RWPE2 (cell line): ENCODE data around the gene RABAC1.

Experiments
- ATAC-seq: fragments of 200-7000 bp; cut with Tn5 transposase; 3 replicates; pipeline ENCODE4 v1.9.1; 2021; ENCODE audit warnings: low read depth
- DNase-seq: peaks from one replicate; pipeline ENCODE4 v3.0.0-alpha.2; 2020; ENCODE audit warnings: low spot score
- H3K27ac ChIP-seq: fragments of 450-650 bp; 2 replicates; pipeline ENCODE4 v1.5.1; 2017; ENCODE audit warnings: mild to moderate bottlenecking; ENCODE audit not compliant: poor library complexity, severe bottlenecking
- H3K27me3 ChIP-seq: fragments of 250-450 bp; sonication (Bioruptor Pico); 2 replicates; pipeline ENCODE4 v1.5.1; 2021; ENCODE audit warnings: mild to moderate bottlenecking, moderate library complexity; ENCODE audit not compliant: insufficient read depth, poor library complexity, severe bottlenecking
- H3K36me3 ChIP-seq: fragments of 250-450 bp; sonication (Bioruptor Pico); 2 replicates; pipeline ENCODE4 v1.5.1; 2020; ENCODE audit warnings: low read depth, mild to moderate bottlenecking, moderate library complexity
- H3K4me1 ChIP-seq: fragments of 250-450 bp; sonication (Bioruptor Pico); 2 replicates; pipeline ENCODE4 v1.5.1; 2021; ENCODE audit warnings: mild to moderate bottlenecking, moderate library complexity; ENCODE audit not compliant: insufficient read depth, poor library complexity, severe bottlenecking
- H3K4me3 ChIP-seq: fragments of 250-450 bp; sonication (Bioruptor Pico); 2 replicates; pipeline ENCODE4 v1.5.1; 2021; ENCODE audit warnings: mild to moderate bottlenecking, moderate library complexity; ENCODE audit not compliant: severe bottlenecking
- H3K9me3 ChIP-seq: fragments of 250-450 bp; sonication (Bioruptor Pico); 2 replicates; pipeline ENCODE4 v1.5.1; 2021; ENCODE audit warnings: mild to moderate bottlenecking, moderate library complexity; ENCODE audit not compliant: severe bottlenecking
- TF ChIP-seq, protein P1 (sequence below): fragments of 450-650 bp; IDR thresholded peaks from one replicate; pipeline ENCODE4 v1.5.1; 2017; ENCODE audit warnings: mild to moderate bottlenecking, moderate library complexity; ENCODE audit not compliant: poor library complexity, severe bottlenecking

RABAC1 gene

DNA sequence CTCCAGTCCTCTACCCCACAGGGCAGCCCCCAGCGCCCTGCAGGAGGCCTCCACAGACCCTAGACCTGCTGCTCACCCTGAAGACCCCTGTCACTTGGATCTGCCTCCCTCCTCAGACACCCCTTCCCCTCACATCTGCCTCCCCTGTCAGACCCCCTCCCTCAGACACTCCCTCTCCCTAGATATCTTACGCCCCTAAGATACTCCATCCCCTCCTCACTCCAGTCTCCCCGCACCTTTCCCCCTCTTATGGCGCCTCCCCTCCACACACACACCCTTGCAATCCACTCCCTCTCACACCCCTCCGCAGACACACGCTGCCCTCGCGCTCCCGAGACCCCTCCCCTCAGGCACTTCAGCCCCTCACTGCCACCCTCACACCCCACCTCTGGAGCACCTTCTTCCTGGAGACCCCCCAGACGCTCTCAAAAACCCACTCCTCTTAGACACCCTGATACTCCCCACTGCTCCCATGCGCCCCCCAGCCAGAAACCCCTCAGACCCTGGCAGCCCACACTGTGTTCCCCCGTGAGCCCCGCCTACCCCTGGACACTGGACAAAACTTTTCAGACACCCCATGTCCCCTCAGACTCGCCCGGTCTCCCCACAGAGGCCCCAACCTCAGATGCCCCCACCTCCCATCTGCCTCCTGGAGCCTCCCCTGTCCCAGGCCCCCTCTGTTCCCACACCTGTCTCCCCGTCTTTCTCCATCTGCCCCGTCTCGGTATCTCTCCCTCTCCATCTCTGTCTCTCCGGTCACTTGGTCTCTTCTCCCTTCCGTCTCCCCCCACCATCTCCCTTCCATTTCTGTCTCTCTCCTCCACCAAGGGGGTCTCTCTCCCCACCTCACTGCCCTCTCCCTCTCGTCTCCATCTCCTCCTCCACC is 45.3 kb downstream of the RABAC1 start:
- DNase-seq (no peak), ATAC-seq (peak; percentile 5; the same call in 2 of the 3 replicates)
- no peak overlapping the region for H3K27ac ChIP-seq
- no peaks in the 10 kb centered on the region for H3K4me1 ChIP-seq
- H3K27me3 ChIP-seq, result peaks cover 65% of the 10 kb centered on the region
- TF ChIP-seq, protein P1, sequence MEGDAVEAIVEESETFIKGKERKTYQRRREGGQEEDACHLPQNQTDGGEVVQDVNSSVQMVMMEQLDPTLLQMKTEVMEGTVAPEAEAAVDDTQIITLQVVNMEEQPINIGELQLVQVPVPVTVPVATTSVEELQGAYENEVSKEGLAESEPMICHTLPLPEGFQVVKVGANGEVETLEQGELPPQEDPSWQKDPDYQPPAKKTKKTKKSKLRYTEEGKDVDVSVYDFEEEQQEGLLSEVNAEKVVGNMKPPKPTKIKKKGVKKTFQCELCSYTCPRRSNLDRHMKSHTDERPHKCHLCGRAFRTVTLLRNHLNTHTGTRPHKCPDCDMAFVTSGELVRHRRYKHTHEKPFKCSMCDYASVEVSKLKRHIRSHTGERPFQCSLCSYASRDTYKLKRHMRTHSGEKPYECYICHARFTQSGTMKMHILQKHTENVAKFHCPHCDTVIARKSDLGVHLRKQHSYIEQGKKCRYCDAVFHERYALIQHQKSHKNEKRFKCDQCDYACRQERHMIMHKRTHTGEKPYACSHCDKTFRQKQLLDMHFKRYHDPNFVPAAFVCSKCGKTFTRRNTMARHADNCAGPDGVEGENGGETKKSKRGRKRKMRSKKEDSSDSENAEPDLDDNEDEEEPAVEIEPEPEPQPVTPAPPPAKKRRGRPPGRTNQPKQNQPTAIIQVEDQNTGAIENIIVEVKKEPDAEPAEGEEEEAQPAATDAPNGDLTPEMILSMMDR, result no peak
- H3K9me3 ChIP-seq, result no peaks in the 10 kb centered on the region
- H3K4me3 ChIP-seq, result no peak overlapping the region
- H3K36me3 ChIP-seq, result no peaks in the 10 kb centered on the region

DNA sequence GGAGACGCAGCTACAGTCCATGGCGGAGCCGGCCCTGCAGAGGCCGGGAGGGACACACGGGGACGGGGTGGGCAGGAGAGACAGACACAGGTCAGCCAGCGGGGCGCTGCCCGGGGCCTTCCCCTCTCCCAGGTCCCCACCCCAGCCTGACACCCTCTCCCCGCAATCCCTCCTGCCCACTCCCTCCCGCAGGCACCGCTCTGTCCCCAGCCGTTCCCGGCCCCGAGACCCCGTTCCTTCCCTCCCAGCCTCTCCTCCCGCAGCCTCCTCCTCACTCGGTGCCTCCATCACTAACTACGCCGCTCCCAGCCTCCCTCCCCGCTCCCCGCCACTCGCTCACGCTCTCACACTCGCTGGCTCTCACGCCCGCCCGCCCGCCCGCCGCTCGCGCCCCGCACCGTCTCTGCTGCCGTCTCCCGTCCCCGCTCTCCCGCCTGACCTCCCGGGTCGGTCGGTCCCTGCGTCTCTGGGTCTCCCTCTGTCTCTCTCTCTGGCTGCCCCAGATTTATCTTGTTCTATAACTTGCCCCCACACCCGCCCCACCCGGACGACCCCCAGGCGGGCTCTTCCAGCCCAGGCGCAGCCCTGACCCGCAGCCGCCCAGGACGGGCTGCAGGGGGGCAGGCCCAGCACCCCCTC is 46.1 kb downstream of the RABAC1 start:
- TF ChIP-seq, protein P1, result no peak
- DNase-seq (no peak), ATAC-seq (peak; percentile 24; the same call in 2 of the 3 replicates)
- no peaks in the 10 kb centered on the region for H3K9me3 ChIP-seq
- no peak overlapping the region for H3K4me3 ChIP-seq
- no peak overlapping the region for H3K27ac ChIP-seq
- no peaks in the 10 kb centered on the region for H3K36me3 ChIP-seq
- no peaks in the 10 kb centered on the region for H3K4me1 ChIP-seq
- H3K27me3 ChIP-seq, result peaks cover 65% of the 10 kb centered on the region

DNA sequence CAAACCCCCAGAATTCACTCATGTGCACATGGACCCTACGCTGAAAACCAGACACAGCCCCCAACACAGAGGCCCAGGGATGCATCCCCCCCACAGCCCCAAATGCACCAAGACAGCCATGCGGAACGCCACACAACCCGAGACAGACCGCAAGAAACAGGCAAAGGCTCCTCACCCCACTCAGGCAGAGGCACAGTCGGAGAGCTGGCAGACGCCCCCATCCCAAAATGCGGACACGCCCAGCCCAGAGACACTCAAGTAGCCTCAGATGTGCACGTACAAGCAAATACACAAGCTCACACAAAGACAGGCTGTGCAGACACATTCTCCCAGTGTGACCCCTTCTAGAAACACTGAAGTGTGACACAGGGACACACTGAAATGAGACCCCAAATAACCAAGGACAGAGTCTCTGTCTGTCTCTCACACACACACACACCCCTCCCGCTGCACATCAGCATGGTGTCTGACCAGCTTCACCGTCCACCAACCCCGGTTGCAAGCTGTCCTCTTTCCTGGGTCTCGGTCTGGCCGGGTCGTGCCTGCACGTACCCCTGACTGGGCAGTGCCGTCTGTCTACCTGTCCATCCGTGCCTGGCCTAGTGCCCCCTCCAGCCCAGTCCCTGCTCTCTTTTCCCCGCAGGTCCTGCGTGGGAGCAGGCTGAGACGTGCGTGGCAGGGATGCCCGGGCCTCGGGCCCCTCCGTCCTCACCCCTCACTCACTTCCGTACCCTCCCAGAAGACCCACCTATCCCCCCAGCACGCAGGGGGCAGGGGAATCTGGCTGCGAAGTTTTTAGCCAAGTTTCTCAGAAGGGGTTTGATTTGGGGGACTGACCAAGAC is 47.0 kb downstream of the RABAC1 start:
- peaks cover 3% of the 10 kb centered on the region; the same call in 1 of the 2 replicates for H3K36me3 ChIP-seq
- no peaks in the 10 kb centered on the region for H3K9me3 ChIP-seq
- TF ChIP-seq, protein P1, result no peak
- peaks cover 61% of the 10 kb centered on the region for H3K27me3 ChIP-seq
- H3K27ac ChIP-seq, result no peak overlapping the region
- H3K4me1 ChIP-seq, result no peaks in the 10 kb centered on the region
- H3K4me3 ChIP-seq, result no peak overlapping the region
- DNase-seq, result peak; percentile 66
- 0 out of 3 replicates have a peak, but pooled peaks have one; percentile 5 for ATAC-seq

DNA sequence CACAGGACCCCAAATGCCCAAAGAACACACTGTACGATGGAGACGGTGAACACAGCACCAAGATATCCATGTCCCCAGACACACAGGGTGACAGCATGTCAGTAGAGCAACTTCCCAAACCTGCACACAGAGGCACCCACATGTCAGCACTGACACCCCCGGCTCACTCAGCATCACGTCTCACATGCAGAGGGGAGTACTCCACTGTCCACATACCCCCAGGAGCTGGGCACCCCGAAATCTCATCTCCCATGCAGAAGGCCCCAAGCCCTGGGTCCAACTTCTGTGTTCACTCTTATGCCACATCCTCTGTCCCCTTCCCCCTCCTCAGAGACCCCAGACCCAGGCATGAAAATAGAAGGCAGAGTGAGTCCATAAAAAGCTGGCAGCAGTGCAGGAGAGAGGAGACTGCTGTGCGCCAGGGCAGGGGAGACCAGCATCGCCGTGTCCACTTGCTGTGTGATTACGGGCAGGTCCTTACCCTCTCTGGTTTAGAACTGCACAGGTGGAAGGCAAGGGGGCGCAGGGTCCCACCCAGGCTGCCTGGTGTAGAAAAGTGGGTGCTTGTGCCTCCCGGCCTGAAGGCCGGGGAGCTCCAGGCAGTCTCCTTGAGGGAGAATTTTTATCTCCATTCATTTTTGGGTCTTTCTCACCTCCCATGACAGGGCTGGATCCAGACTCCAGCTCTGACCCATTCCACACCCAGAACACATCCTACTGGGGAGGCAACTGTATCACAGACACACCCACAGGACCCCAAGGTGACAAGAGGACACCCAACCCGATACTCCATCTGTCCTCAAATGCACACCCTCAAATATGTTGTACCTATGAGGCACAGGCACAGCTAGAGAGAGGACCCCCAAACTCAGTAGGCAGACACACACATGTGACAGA is 47.9 kb downstream of the RABAC1 start:
- H3K27me3 ChIP-seq, result peaks cover 53% of the 10 kb centered on the region
- ATAC-seq, result no peak
- no peak for DNase-seq
- peaks cover 12% of the 10 kb centered on the region for H3K36me3 ChIP-seq
- no peaks in the 10 kb centered on the region for H3K4me1 ChIP-seq
- no peak overlapping the region for H3K27ac ChIP-seq
- no peaks in the 10 kb centered on the region for H3K9me3 ChIP-seq
- TF ChIP-seq, protein P1, result no peak
- no peak overlapping the region for H3K4me3 ChIP-seq
